Fibroblast of lung (primary cell): Measurements from ENCODE around the gene TNS3.

Experiments used
- EZH2 ChIP-seq: IDR thresholded peaks from 2 replicates; pipeline ENCODE4 v1.5.1; 2012; ENCODE audit warnings: low read length, control low read depth, mild to moderate bottlenecking; ENCODE audit errors: missing control alignments
- TF ChIP-seq, protein P1 (sequence below), 2 donors: IDR thresholded peaks in 1 of 2; conservative IDR thresholded peaks in 1 of 2; 1 replicate in 1 of 2; 2 replicates in 1 of 2; pipeline ENCODE4 v1.5.1; 2011 to 2012; ENCODE audit warnings: low read length in 2 of 2, control low read depth in 1 of 2, inconsistent platforms in 1 of 2, low read depth in 1 of 2, mild to moderate bottlenecking in 1 of 2

DNA sequence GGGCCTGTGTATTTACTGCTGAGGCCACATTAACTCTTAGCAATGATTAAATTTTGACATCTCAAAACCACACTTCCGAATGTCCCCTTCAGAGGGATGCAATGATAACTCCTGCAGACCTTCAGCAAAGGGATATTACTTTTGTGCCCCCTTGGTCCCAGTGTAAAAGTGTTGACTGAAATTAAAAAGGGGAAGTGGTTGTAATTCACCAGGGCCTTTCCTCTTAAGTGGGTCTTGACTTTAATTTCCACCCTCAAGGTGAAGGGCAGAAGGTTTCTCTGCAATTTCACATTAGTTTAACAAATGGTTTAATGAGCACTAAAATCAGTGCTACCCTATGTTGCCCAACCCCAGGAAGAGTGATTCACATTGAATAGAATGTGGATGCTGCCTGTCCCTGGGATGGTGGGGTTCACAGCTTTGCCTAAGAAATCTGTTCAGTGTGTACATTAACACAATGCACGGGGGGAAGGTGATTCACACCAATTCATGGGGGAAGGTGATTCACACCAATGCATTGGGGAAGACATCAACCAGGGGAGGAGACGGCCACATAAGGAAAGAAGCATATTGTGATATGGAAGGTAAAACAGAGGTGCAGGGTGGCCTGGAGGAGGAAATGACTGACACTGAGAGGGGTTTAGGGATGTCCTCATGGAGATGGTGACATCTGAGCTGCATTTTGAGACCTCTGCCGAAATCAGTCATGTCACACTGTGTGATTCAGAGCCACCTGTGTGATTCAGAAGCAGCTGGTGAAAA lies 19.4 kb upstream of the TNS3 start:
- TF ChIP-seq, protein P1, sequence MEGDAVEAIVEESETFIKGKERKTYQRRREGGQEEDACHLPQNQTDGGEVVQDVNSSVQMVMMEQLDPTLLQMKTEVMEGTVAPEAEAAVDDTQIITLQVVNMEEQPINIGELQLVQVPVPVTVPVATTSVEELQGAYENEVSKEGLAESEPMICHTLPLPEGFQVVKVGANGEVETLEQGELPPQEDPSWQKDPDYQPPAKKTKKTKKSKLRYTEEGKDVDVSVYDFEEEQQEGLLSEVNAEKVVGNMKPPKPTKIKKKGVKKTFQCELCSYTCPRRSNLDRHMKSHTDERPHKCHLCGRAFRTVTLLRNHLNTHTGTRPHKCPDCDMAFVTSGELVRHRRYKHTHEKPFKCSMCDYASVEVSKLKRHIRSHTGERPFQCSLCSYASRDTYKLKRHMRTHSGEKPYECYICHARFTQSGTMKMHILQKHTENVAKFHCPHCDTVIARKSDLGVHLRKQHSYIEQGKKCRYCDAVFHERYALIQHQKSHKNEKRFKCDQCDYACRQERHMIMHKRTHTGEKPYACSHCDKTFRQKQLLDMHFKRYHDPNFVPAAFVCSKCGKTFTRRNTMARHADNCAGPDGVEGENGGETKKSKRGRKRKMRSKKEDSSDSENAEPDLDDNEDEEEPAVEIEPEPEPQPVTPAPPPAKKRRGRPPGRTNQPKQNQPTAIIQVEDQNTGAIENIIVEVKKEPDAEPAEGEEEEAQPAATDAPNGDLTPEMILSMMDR (conservative IDR thresholded peaks at IDR 0.05 in 1 of 2, IDR thresholded peaks at IDR 0.05 in 1 of 2; ENCODE audit: low read depth in 1 of 2, low read length in 2 of 2), result no peak
- no peak for TF ChIP-seq EZH2
